HCT116 (cell line): Measurements from ENCODE around the gene VEGFD. TPM values are rescaled to one million over a fixed set of nuclear protein-coding genes. Genes with fewer than 3 reads are reported as not detected.
"Not testable (repeated sequence)": the region's sequence is repeated elsewhere in the genome, so short reads cannot be mapped to it uniquely, and the experiment has no call there.

ENCODE experiments used
- ATAC-seq: fragments of 200-7000 bp; cut with Tn5 transposase; 2 replicates; pipeline ENCODE4 v1.9.1; 2020; ENCODE audit warnings: mild to moderate bottlenecking, moderate library complexity
- BruUV-seq: library from RNA; stranded (reverse); fragments of 400-500 nt; replicated peaks from 2 replicates; lab custom pipeline; 2021; lab: Mats Ljungman, UMichigan
- CTCF ChIA-PET: fragments of 300-600 bp; sonication (Branson Sonifier 250); formaldehyde crosslinking; loops from one replicate; lab custom pipeline; 2021; ENCODE audit warnings: antibody characterized with exemption; lab: Charles Lee
- POLR2A ChIA-PET: fragments of 300-600, 350-600 bp; sonication (Branson Sonifier 250); formaldehyde crosslinking; loops from one replicate; lab custom pipeline; 2021; ENCODE audit warnings: antibody characterized with exemption; lab: Charles Lee
- RAD21 ChIA-PET, 2 experiments: fragments of 300-600 bp; sonication (Branson Sonifier 250); formaldehyde crosslinking; loops; one replicate each; lab custom pipeline; 2023; ENCODE audit warnings: low total read pairs in 2 of 2; ENCODE audit not compliant: uncharacterized antibody in 2 of 2, unreplicated experiment in 2 of 2, low non-redundant PET in 1 of 2; lab: Charles Lee
- DNase-seq: peaks from one replicate; pipeline ENCODE4 v3.0.0-alpha.2; 2010; ENCODE audit warnings: low read depth, low spot score
- H2AFZ ChIP-seq: fragments of 200-600 bp; shearing (Covaris generic), sonication (generic); 2 replicates; pipeline ENCODE4 v1.6.1; 2017; ENCODE audit warnings: low read depth, mixed run types, mixed read lengths, antibody characterized with exemption, low read length; ENCODE audit not compliant: poor library complexity, severe bottlenecking
- H3K27ac ChIP-seq: 2 replicates; pipeline ENCODE4 v1.5.1; 2012; ENCODE audit warnings: low read depth, low read length
- H3K27me3 ChIP-seq: fragments of 200-600 bp; sonication (generic); 2 replicates; pipeline ENCODE4 v1.6.1; 2016; ENCODE audit warnings: mixed run types, low read length, mixed read lengths; ENCODE audit not compliant: insufficient read depth
- H3K36me3 ChIP-seq, 2 experiments: fragments of 200-500 bp in 1 of 2; fragments of 200-600 bp in 1 of 2; sonication (Bioruptor generic) in 1 of 2; sonication (generic) in 1 of 2; 2 replicates each; pipeline versions ENCODE4 v1.5.1 to v1.6.1; 2014 to 2016; ENCODE audit warnings: low read length in 2 of 2, inconsistent platforms in 1 of 2, mixed read lengths in 1 of 2, mixed run types in 1 of 2; ENCODE audit not compliant: insufficient read depth in 2 of 2, control insufficient read depth in 1 of 2
- H3K4me1 ChIP-seq, 2 experiments: fragments of 200-600 bp in 1 of 2; sonication (generic) in 1 of 2; 2 replicates each; pipeline versions ENCODE4 v1.5.1 to v1.6.1; 2012 to 2017; ENCODE audit warnings: low read length in 2 of 2, inconsistent platforms in 1 of 2, mild to moderate bottlenecking in 1 of 2, mixed read lengths in 1 of 2, mixed run types in 1 of 2, moderate library complexity in 1 of 2; ENCODE audit not compliant: insufficient read depth in 2 of 2, control insufficient read depth in 1 of 2
- H3K4me2 ChIP-seq: fragments of 200-600 bp; sonication (generic); 2 replicates; pipeline ENCODE4 v1.6.1; 2017; ENCODE audit warnings: mixed run types, low read length, mixed read lengths
- H3K4me3 ChIP-seq, 2 experiments: fragments of 200-600 bp in 1 of 2; sonication (generic) in 1 of 2; replicated peaks in 1 of 2; 2 replicates each; pipeline ENCODE4 v1.5.1; 2011 to 2016; ENCODE audit warnings: low read length in 2 of 2, control low read depth in 1 of 2, low read depth in 1 of 2, mild to moderate bottlenecking in 1 of 2, mixed read lengths in 1 of 2, mixed run types in 1 of 2
- H3K79me2 ChIP-seq: fragments of 200-600 bp; sonication (generic); 2 replicates; pipeline ENCODE4 v1.6.1; 2017; ENCODE audit warnings: mild to moderate bottlenecking, mixed run types, low read length, moderate library complexity, mixed read lengths; ENCODE audit not compliant: insufficient read depth
- H3K9ac ChIP-seq: fragments of 200-600 bp; sonication (generic); 2 replicates; pipeline ENCODE4 v1.6.1; 2016; ENCODE audit warnings: low read length, mixed read lengths
- H3K9me2 ChIP-seq: fragments of 200-600 bp; sonication (generic), shearing (Covaris generic); 2 replicates; pipeline ENCODE4 v1.6.1; 2017; ENCODE audit warnings: mixed run types, mild to moderate bottlenecking, moderate library complexity; ENCODE audit not compliant: insufficient read depth
- H3K9me3 ChIP-seq, 2 experiments: fragments of 200-500 bp in 1 of 2; fragments of 200-600 bp in 1 of 2; sonication (Bioruptor generic) in 1 of 2; sonication (generic) in 1 of 2; 2 replicates each; pipeline ENCODE4 v1.6.1; 2014 to 2017; ENCODE audit warnings: low read length in 2 of 2, mixed read lengths in 2 of 2, inconsistent platforms in 1 of 2, low read depth in 1 of 2, mild to moderate bottlenecking in 1 of 2, mixed run types in 1 of 2, moderate library complexity in 1 of 2; ENCODE audit not compliant: control insufficient read depth in 1 of 2, insufficient read depth in 1 of 2
- H4K20me1 ChIP-seq: fragments of 200-600 bp; sonication (generic), shearing (Covaris generic); 2 replicates; pipeline ENCODE4 v1.6.1; 2017; ENCODE audit warnings: mixed run types, mild to moderate bottlenecking, moderate library complexity; ENCODE audit not compliant: insufficient read depth
- CBX3 ChIP-seq: IDR thresholded peaks from 2 replicates; pipeline ENCODE4 v1.6.1; 2012; ENCODE audit warnings: low read depth
- EZH2phosphoT487 ChIP-seq: fragments of 200-600 bp; IDR thresholded peaks from 2 replicates; pipeline ENCODE4 v1.6.1; 2018; ENCODE audit warnings: antibody characterized with exemption, borderline replicate concordance
- FOSL1 ChIP-seq: IDR thresholded peaks from 2 replicates; pipeline ENCODE4 v1.6.1; 2012; ENCODE audit warnings: low read depth
- ZBTB33 ChIP-seq: IDR thresholded peaks from 2 replicates; pipeline ENCODE4 v1.6.1; 2011; ENCODE audit warnings: mild to moderate bottlenecking, low read length, moderate library complexity; ENCODE audit not compliant: insufficient replicate concordance; ENCODE audit errors: extremely low read depth
- intact Hi-C: fragments of 100-400 bp; cut with micrococcal nuclease; formaldehyde crosslinking; loops from 2 replicates; pipeline ENCODE4 v1.10.0; 2022
- total RNA-seq: library from RNA; stranded (reverse); gene quantifications from one replicate; pipeline ENCODE4 v1.2.1, GENCODE V29; 2021; ENCODE audit not compliant: unreplicated experiment

Gene VEGFD
- total RNA-seq, 1 experiment from 2014 or later, result 0.37 TPM

- DNase-seq, H3K79me2 ChIP-seq, H3K4me1 ChIP-seq, intact Hi-C loops, RAD21 ChIA-PET, H3K9ac ChIP-seq, H3K4me3 ChIP-seq, H3K27ac ChIP-seq, H3K4me2 ChIP-seq, H3K9me2 ChIP-seq, H4K20me1 ChIP-seq, POLR2A ChIA-PET, H2AFZ ChIP-seq, H3K27me3 ChIP-seq, BruUV-seq, CTCF ChIA-PET, H3K36me3 ChIP-seq, H3K9me3 ChIP-seq, ATAC-seq: not testable (repeated sequence)
These were observed 78.3 kb downstream of the VEGFD start for GRCh38 chrX:15305899-15306298.

- POLR2A ChIA-PET, result no interaction called here
- no peak for ATAC-seq
These were observed 82.3 kb downstream of the VEGFD start for GRCh38 chrX:15301924-15302323.

More at GRCh38 chrX:15301924-15302323, 82.3 kb downstream of the VEGFD start:
- RAD21 ChIA-PET, result no interaction called here
- Histone ChIP-seq H2AFZ (no peak overlapping the region), H3K27me3 (no peaks in the 10 kb centered on the region), H3K36me3 (no peaks in the 10 kb centered on the region), H4K20me1 (no peaks in the 10 kb centered on the region), H3K27ac (no peak overlapping the region), H3K9me2 (no peaks in the 10 kb centered on the region), H3K4me3 (no peak overlapping the region), H3K9me3 (no peaks in the 10 kb centered on the region), H3K4me2 (no peak overlapping the region), H3K79me2 (no peaks in the 10 kb centered on the region), H3K9ac (no peak overlapping the region), H3K4me1 (no peaks in the 10 kb centered on the region)
- intact Hi-C loops, result loop anchor here (5.0 kb wide), 1 partner anchor 170 kb away; no protein-coding TSS in a partner anchor
- TF ChIP-seq ZBTB33 (no peak), FOSL1 (no peak), EZH2phosphoT487 (no peak), CBX3 (no peak)
- BruUV-seq, result no TSS peak
- DNase-seq, result no peak
- CTCF ChIA-PET, result no interaction called here
